GM12878 (cell line): Measurements from ENCODE around the gene CDC34.

ENCODE experiments used
- BHLHE40 ChIP-seq, 2 experiments: fragments of 450-650 bp in 1 of 2; IDR thresholded peaks; 2 replicates each; pipeline ENCODE4 v1.6.1; 2011 to 2017; ENCODE audit warnings: low read depth in 2 of 2, borderline replicate concordance in 1 of 2, improper control_type of control experiment in 1 of 2, low read length in 1 of 2, mild to moderate bottlenecking in 1 of 2
- CBX5 ChIP-seq: sonication (generic); IDR thresholded peaks from 2 replicates; pipeline ENCODE4 v1.6.1; 2016; ENCODE audit warnings: low read depth, moderate library complexity, mild to moderate bottlenecking, inconsistent platforms
- ETV6 ChIP-seq, 2 experiments: fragments of 450-650 bp in 1 of 2; IDR thresholded peaks in 1 of 2; conservative IDR thresholded peaks in 1 of 2; 2 replicates each; pipeline ENCODE4 v1.6.1; 2014; ENCODE audit warnings: antibody characterized with exemption in 1 of 2, borderline replicate concordance in 1 of 2, low read depth in 1 of 2, mild to moderate bottlenecking in 1 of 2, moderate library complexity in 1 of 2
- HCFC1 ChIP-seq: fragments of 150-350 bp; IDR thresholded peaks from 2 replicates; pipeline ENCODE4 v1.6.1; 2014; ENCODE audit warnings: low read length
- MXI1 ChIP-seq: fragments of 150-350 bp; IDR thresholded peaks from 2 replicates; pipeline ENCODE4 v1.6.1; 2011; ENCODE audit warnings: low read depth, mild to moderate bottlenecking, inconsistent platforms, low read length, improper control_type of control experiment
- RFX5 ChIP-seq: IDR thresholded peaks from 2 replicates; pipeline ENCODE4 v1.6.1; 2011; ENCODE audit warnings: low read depth, low read length, improper control_type of control experiment
- SMC3 ChIP-seq: IDR thresholded peaks from 2 replicates; pipeline ENCODE4 v1.6.1; 2011; ENCODE audit warnings: low read length, improper control_type of control experiment, borderline replicate concordance
- YY1 ChIP-seq: IDR thresholded peaks from 2 replicates; pipeline ENCODE4 v1.6.1; 2011; ENCODE audit warnings: low read depth, mild to moderate bottlenecking, low read length
- ZNF24 ChIP-seq: fragments of 450-650 bp; IDR thresholded peaks from 2 replicates; pipeline ENCODE4 v1.6.1; 2017; ENCODE audit warnings: antibody characterized with exemption, mild to moderate bottlenecking
- ZNF274 ChIP-seq: IDR thresholded peaks from one replicate; pipeline ENCODE4 v1.8.0; 2011; ENCODE audit not compliant: insufficient read length, insufficient read depth
- TF ChIP-seq, protein P1 (sequence below), 3 experiments: IDR thresholded peaks in 2 of 3; conservative IDR thresholded peaks in 1 of 3; 2 replicates each; pipeline ENCODE4 v1.5.1; 2011; ENCODE audit warnings: low read depth in 3 of 3, low read length in 3 of 3, mild to moderate bottlenecking in 3 of 3, control low read depth in 2 of 3, moderate library complexity in 2 of 3, inconsistent platforms in 1 of 3, mixed read lengths in 1 of 3; ENCODE audit not compliant: control insufficient read depth in 2 of 3, insufficient read depth in 1 of 3; ENCODE audit errors: extremely low read depth in 1 of 3
- TF ChIP-seq, protein P2 (sequence below): fragments of 450-650 bp; formaldehyde crosslinking; IDR thresholded peaks from 2 replicates; pipeline ENCODE4 v1.4.0; 2020; ENCODE audit warnings: mild to moderate bottlenecking, moderate library complexity
- TF ChIP-seq, protein P3 (sequence below): fragments of 450-650 bp; IDR thresholded peaks from 2 replicates; pipeline ENCODE4 v1.6.1; 2018; ENCODE audit warnings: borderline replicate concordance, mild to moderate bottlenecking; ENCODE audit not compliant: partially characterized antibody
- TF ChIP-seq, protein P4 (sequence below): IDR thresholded peaks from 2 replicates; pipeline ENCODE4 v1.6.1; 2012; ENCODE audit warnings: low read depth, low read length, improper control_type of control experiment

DNA sequence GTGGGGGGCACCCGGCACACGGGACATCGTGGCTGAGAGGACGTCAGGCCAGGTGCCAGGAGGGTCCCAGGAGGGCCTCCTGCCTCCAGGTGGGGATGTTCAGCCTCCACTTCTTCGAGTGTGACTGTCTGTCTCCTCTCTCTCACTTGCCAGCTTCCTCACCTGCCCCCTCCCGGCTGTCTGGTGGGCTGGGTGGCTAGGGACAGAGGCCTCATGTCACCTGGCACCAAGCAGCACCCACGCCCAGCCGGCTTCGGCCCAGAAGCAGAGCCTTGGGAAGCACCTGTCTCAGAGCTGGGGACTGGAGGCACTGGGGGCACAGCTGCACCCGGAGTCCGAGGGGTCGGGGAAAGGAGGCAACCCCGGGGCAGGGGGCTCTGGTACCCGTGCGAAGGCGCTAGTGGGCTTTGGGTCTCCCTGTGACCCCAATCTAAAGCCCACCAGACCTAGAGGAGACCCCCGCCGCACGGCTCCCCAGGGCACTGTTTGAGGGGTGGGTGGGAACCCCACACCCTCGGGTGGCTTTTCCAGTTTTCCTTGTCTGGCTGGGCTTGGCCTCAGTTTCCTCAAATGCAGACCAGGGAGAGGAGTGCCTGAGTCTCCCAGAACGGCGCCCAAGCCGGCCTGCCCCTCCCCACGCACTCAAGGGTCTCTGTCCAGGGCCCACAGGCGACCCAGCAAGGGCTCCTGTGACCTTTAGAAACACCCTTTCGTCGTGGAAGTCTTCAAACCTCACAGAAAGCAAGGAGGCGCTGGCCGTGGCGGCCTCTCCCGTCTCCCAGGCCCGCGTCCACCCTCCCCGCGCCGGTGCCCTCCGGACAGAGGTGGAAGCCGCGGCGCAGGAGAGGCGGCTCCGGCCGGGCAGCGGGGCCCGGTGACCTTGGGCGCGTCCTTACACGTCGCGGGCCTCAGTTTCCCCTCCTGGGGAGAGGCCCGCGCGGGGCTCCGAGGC is 57.5 kb downstream of the CDC34 start:
- TF ChIP-seq, protein P1, sequence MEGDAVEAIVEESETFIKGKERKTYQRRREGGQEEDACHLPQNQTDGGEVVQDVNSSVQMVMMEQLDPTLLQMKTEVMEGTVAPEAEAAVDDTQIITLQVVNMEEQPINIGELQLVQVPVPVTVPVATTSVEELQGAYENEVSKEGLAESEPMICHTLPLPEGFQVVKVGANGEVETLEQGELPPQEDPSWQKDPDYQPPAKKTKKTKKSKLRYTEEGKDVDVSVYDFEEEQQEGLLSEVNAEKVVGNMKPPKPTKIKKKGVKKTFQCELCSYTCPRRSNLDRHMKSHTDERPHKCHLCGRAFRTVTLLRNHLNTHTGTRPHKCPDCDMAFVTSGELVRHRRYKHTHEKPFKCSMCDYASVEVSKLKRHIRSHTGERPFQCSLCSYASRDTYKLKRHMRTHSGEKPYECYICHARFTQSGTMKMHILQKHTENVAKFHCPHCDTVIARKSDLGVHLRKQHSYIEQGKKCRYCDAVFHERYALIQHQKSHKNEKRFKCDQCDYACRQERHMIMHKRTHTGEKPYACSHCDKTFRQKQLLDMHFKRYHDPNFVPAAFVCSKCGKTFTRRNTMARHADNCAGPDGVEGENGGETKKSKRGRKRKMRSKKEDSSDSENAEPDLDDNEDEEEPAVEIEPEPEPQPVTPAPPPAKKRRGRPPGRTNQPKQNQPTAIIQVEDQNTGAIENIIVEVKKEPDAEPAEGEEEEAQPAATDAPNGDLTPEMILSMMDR (IDR thresholded peaks at IDR 0.05 in 2 of 3, conservative IDR thresholded peaks at IDR 0.05 in 1 of 3; ENCODE audit: control insufficient read depth in 2 of 3, extremely low read depth in 1 of 3, insufficient read depth in 1 of 3, low read depth in 3 of 3, low read length in 3 of 3), result peak in 1 of 3 experiments; percentile 22; a peak in 1 of 6 replicates
- TF ChIP-seq MXI1 (no peak), ZNF274 (no peak), CBX5 (no peak), ETV6 (conservative IDR thresholded peaks at IDR 0.05 in 1 of 2, IDR thresholded peaks at IDR 0.05 in 1 of 2; ENCODE audit: borderline replicate concordance in 1 of 2, low read depth in 1 of 2) (no peak), HCFC1 (no peak), RFX5 (no peak), SMC3 (no peak), BHLHE40 (IDR thresholded peaks at IDR 0.05; ENCODE audit: borderline replicate concordance in 1 of 2, low read depth in 2 of 2, low read length in 1 of 2) (no peak), ZNF24 (no peak), YY1 (no peak)
- TF ChIP-seq, protein P2, sequence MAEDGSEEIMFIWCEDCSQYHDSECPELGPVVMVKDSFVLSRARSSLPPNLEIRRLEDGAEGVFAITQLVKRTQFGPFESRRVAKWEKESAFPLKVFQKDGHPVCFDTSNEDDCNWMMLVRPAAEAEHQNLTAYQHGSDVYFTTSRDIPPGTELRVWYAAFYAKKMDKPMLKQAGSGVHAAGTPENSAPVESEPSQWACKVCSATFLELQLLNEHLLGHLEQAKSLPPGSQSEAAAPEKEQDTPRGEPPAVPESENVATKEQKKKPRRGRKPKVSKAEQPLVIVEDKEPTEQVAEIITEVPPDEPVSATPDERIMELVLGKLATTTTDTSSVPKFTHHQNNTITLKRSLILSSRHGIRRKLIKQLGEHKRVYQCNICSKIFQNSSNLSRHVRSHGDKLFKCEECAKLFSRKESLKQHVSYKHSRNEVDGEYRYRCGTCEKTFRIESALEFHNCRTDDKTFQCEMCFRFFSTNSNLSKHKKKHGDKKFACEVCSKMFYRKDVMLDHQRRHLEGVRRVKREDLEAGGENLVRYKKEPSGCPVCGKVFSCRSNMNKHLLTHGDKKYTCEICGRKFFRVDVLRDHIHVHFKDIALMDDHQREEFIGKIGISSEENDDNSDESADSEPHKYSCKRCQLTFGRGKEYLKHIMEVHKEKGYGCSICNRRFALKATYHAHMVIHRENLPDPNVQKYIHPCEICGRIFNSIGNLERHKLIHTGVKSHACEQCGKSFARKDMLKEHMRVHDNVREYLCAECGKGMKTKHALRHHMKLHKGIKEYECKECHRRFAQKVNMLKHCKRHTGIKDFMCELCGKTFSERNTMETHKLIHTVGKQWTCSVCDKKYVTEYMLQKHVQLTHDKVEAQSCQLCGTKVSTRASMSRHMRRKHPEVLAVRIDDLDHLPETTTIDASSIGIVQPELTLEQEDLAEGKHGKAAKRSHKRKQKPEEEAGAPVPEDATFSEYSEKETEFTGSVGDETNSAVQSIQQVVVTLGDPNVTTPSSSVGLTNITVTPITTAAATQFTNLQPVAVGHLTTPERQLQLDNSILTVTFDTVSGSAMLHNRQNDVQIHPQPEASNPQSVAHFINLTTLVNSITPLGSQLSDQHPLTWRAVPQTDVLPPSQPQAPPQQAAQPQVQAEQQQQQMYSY (CRISPR knock-in tag), result no peak
- TF ChIP-seq, protein P3, sequence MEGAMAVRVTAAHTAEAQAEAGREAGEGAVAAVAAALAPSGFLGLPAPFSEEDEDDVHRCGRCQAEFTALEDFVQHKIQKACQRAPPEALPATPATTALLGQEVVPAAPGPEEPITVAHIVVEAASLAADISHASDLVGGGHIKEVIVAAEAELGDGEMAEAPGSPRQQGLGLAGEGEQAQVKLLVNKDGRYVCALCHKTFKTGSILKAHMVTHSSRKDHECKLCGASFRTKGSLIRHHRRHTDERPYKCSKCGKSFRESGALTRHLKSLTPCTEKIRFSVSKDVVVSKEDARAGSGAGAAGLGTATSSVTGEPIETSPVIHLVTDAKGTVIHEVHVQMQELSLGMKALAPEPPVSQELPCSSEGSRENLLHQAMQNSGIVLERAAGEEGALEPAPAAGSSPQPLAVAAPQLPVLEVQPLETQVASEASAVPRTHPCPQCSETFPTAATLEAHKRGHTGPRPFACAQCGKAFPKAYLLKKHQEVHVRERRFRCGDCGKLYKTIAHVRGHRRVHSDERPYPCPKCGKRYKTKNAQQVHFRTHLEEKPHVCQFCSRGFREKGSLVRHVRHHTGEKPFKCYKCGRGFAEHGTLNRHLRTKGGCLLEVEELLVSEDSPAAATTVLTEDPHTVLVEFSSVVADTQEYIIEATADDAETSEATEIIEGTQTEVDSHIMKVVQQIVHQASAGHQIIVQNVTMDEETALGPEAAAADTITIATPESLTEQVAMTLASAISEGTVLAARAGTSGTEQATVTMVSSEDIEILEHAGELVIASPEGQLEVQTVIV, result no peak
- TF ChIP-seq, protein P4, sequence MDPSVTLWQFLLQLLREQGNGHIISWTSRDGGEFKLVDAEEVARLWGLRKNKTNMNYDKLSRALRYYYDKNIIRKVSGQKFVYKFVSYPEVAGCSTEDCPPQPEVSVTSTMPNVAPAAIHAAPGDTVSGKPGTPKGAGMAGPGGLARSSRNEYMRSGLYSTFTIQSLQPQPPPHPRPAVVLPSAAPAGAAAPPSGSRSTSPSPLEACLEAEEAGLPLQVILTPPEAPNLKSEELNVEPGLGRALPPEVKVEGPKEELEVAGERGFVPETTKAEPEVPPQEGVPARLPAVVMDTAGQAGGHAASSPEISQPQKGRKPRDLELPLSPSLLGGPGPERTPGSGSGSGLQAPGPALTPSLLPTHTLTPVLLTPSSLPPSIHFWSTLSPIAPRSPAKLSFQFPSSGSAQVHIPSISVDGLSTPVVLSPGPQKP, result no peak
